Smooth muscle cell of the coronary artery (primary cell): Measurements from ENCODE around the gene MKNK1. TPM values are rescaled to one million over a fixed set of nuclear protein-coding genes. Genes with fewer than 3 reads are reported as not detected.

Experiments used
- total RNA-seq: library from RNA; depleted of rRNA; stranded (reverse); fragments of >200 nt; gene quantifications from 2 replicates; pipeline ENCODE4 v1.2.3, GENCODE V29; 2014; ENCODE audit warnings: low replicate concordance

Gene MKNK1
- total RNA-seq, result 14.2 and 16.9 TPM in 2 replicates

DNA sequence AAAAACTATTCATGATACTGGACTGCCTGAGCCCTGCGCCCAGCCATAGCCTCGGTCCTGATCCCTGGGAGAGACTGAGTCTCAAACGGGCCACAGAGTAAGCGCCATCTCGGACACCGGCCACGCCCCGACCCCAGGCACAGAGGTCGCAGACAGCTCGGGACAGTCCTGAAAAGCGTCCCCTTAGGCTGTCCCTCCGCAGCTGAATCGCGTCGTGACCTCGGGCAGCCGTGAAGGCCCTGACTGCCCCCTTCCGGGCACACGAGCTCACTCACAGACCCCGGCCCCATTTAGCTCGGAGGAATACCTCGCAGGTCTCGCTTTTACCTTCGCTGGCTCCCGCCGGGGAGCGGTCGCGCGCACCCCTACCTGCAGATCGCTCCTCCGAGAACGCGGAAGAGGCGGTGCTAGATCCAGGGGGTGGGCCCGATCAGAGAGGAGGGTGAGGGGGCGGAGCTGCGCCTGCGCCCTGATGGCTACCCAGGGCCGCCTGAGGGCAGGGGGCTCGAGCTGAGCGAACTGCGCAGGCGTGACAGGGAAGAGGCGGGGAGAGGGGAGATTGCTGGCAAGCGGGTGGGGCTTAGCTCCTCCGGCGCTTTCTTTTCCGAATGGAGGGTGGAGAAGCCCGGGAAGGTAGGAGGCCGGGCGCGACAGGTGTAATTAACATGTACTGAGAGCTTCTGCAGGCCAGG, at the start of gene MKNK1:
MKNK1 (minus strand) TSS at position 411 of the 692 bp plus-strand sequence. CDS start 20,941 bp downstream, outside the sequence.

DNA sequence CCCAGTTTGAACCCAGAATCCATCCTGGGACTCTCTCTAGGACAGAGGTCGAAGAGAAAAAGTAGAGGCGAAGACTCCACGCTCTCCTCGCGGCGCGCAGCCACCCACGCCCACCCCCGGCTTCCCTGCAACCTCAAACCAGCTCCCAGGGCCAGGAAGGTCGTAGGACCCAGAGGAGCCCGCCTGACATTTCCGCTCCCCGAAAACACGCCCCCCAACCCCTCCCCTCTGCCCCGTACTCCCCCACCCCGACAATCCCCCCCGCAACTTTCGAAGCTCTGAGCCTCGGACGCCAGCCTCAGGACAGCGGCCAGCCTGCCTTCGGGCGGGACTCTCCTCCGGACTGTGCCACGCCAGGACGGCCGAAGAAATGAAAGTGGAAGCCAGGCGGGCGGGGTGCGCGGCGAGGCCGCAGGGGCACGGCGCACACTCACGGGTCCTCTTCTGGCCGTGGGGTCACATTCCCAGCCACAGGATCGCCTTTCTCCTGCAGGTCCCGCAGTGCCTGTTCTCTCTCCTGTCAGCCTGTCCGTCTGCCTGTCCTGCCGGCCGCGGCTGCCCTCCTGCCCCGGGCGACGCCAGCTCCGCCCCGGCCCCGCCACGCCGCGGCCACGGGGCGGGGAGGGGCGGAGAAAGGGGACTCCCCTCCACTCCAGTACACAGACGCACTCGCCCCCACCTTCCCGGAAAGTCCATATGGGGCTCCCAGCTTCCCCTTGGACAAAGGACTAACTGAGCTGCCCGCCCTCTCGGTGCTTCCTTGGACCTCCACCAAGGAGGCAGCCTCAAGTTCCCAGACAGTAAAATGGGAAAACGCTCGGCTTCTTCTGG, 12.4 kb upstream of the MKNK1 start, which contains the start of gene MOB3C:
MOB3C (minus strand) TSS at position 535 of the 831 bp plus-strand sequence. CDS start 3,490 bp downstream, outside the sequence.

DNA sequence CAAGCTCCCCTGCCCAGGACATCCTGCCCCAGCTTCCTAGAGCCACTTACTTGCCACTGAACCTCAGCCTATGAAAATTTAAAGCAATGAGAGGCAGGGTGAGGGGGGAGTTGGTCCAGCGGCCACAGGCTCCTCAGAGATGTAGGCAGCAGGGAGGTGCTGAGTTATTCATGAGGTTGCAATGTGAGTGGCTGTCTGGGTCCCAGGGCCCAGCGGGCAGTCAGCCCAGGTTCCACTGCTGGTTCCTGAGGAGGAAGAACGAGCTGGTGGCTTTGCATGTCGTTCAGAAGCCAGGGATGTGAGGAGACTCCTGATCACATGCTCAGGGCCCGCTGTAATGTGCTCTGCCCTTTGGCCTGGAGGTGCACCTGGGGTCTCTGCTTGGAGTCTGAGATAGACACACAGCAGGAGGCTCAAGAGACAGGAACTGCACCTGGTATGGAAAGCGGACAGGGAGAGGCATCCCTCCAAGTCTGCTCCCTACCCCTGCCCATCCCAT, 52.4 kb downstream of the MKNK1 start, which contains the start of gene KNCN:
KNCN (minus strand) TSS at position 51 of the 499 bp plus-strand sequence. CDS start 432 bp downstream, outside the sequence.

Other genes starting within 250 kb of the MKNK1 start
- gene FAAH, start 210.0 kb downstream of the MKNK1 start, total RNA-seq, result 0.53 and 0.70 TPM in 2 replicates
- not detected in 2 replicates for gene DMBX1, start 114.4 kb downstream of the MKNK1 start, total RNA-seq
- gene KNCN, start 52.6 kb downstream of the MKNK1 start, total RNA-seq, result not detected in 2 replicates
- 9.6 and 15.1 TPM in 2 replicates for gene MOB3C, start 12.5 kb upstream of the MKNK1 start, total RNA-seq
- 29.6 and 39.2 TPM in 2 replicates for gene ATPAF1, start 64.1 kb upstream of the MKNK1 start, total RNA-seq
- not detected in 2 replicates for gene TEX38, start 67.6 kb upstream of the MKNK1 start, total RNA-seq
- gene EFCAB14, start 114.8 kb upstream of the MKNK1 start, total RNA-seq, result 8.5 and 19.8 TPM in 2 replicates
- not detected in 2 replicates for gene CYP4B1, start 194.8 kb upstream of the MKNK1 start, total RNA-seq